Tibial artery (tissue), 4 donors: Measurements from ENCODE around the gene NRARP.
A peak's percentile ranks its signal among the peaks of the same experiment; 100 is the strongest.

ENCODE experiments used
- DNase-seq, 2 donors: peaks; one replicate each; pipeline ENCODE4 v3.0.0-alpha.2; 2019
- H3K27ac ChIP-seq, 2 donors: fragments of 200-600 bp; sonication (generic) in 1 of 2; 1 replicate in 1 of 2; 2 replicates in 1 of 2; pipeline ENCODE4 v1.5.1; 2018 to 2019; ENCODE audit warnings: mild to moderate bottlenecking in 1 of 2
- H3K27me3 ChIP-seq, 2 donors: fragments of 200-600 bp; sonication (generic) in 1 of 2; one replicate each; pipeline versions ENCODE4 v1.5.1 to v1.6.0; 2016 to 2019
- H3K36me3 ChIP-seq, 3 donors: fragments of 200-600 bp; sonication (generic) in 2 of 3; one replicate each; pipeline ENCODE4 v1.5.1; 2016 to 2019; ENCODE audit warnings: mild to moderate bottlenecking in 2 of 3
- H3K4me1 ChIP-seq, 4 donors: fragments of 200-600 bp; sonication (generic) in 2 of 4; 1 replicate in 3 of 4; 2 replicates in 1 of 4; pipeline ENCODE4 v1.5.1; 2016 to 2019
- H3K4me3 ChIP-seq, 2 donors: fragments of 200-600 bp; sonication (generic) in 1 of 2; 1 replicate in 1 of 2; 2 replicates in 1 of 2; pipeline ENCODE4 v1.5.1; 2018 to 2019; ENCODE audit warnings: mild to moderate bottlenecking in 2 of 2
- H3K9me3 ChIP-seq, 3 donors: fragments of 200-600 bp; sonication (generic) in 1 of 3; one replicate each; pipeline ENCODE4 v1.5.1; 2016 to 2019
- CTCF ChIP-seq, 2 experiments: fragments of 200-600 bp in 1 of 2; fragments of 450-650 bp in 1 of 2; IDR thresholded peaks; one replicate each; pipeline ENCODE4 v1.5.1; 2017 to 2019; ENCODE audit warnings: antibody characterized with exemption in 2 of 2, mild to moderate bottlenecking in 1 of 2, moderate library complexity in 1 of 2
- intact Hi-C: fragments of 100-400 bp; cut with DNase I; formaldehyde crosslinking; loops from one replicate; pipeline ENCODE4 v1.15.0; 2023; ENCODE audit warnings: low total_unique reads

Gene NRARP

GRCh38 chr9:137278721-137279711 lies 23.1 kb downstream of the NRARP start:
- H3K27me3 ChIP-seq, result peaks cover 0 to 61% of the 10 kb centered on the region in 2 donors
- H3K4me3 ChIP-seq, result no peak overlapping the region
- DNase-seq, result no peak
- H3K4me1 ChIP-seq, result peaks cover 0 to 40% (median 30%) of the 10 kb centered on the region in 4 donors
- no peak for TF ChIP-seq CTCF (IDR thresholded peaks at IDR 0.05)
- H3K27ac ChIP-seq, result no peak overlapping the region
- peaks cover 0 to 4% (median 0%) of the 10 kb centered on the region in 3 donors for H3K36me3 ChIP-seq
- H3K9me3 ChIP-seq, result no peaks in the 10 kb centered on the region
- intact Hi-C loops, result no loop called here

GRCh38 chr9:137278061-137278701 lies 23.9 kb downstream of the NRARP start:
- peaks cover 3 to 11% (median 8%) of the 10 kb centered on the region in 3 donors for H3K36me3 ChIP-seq
- peak overlapping the region; percentile 41 to 49 for H3K4me3 ChIP-seq
- intact Hi-C loops, result no loop called here
- peaks cover 0 to 67% of the 10 kb centered on the region in 2 donors for H3K27me3 ChIP-seq
- DNase-seq, result no peak
- peaks cover 0 to 40% (median 30%) of the 10 kb centered on the region in 4 donors for H3K4me1 ChIP-seq
- no peak for TF ChIP-seq CTCF (IDR thresholded peaks at IDR 0.05)
- H3K27ac ChIP-seq, result peak overlapping the region; percentile 45 to 48
- H3K9me3 ChIP-seq, result no peaks in the 10 kb centered on the region

- H3K4me1 ChIP-seq, result peaks cover 0 to 40% (median 30%) of the 10 kb centered on the region in 4 donors
- H3K27ac ChIP-seq, result peak within 1 kb of the TSS; percentile 45 to 48
- H3K9me3 ChIP-seq, result no peaks in the 10 kb centered on the region
- peak within 1 kb of the TSS; percentile 41 to 49 for H3K4me3 ChIP-seq
- peaks cover 10 to 18% (median 15%) of the 10 kb centered on the region in 3 donors for H3K36me3 ChIP-seq
- intact Hi-C loops, result no loop called here
- no peak for TF ChIP-seq CTCF (IDR thresholded peaks at IDR 0.05)
- H3K27me3 ChIP-seq, result peaks cover 0 to 74% of the 10 kb centered on the region in 2 donors
- peak; percentile 81 to 85 for DNase-seq
These were observed 24.6 kb downstream of the NRARP start, which contains the start of gene TOR4A for GRCh38 chr9:137277329-137278041. Gene TOR4A (plus strand): TSS chr9:137277726. CDS start chr9:137278690, 964 bp downstream.

GRCh38 chr9:137276473-137277328 lies 25.4 kb downstream of the NRARP start:
- intact Hi-C loops, result no loop called here
- H3K36me3 ChIP-seq, result peaks cover 18 to 26% (median 23%) of the 10 kb centered on the region in 3 donors
- peaks cover 0 to 79% of the 10 kb centered on the region in 2 donors for H3K27me3 ChIP-seq
- H3K27ac ChIP-seq, result peak overlapping the region; percentile 45 to 48
- no peak for TF ChIP-seq CTCF (IDR thresholded peaks at IDR 0.05)
- DNase-seq, result peak; percentile 68 to 86
- peaks cover 0 to 40% (median 33%) of the 10 kb centered on the region in 4 donors for H3K4me1 ChIP-seq
- no peaks in the 10 kb centered on the region for H3K9me3 ChIP-seq
- H3K4me3 ChIP-seq, result peak overlapping the region; percentile 41 to 49
